GM12878 (cell line): ENCODE results near the gene GGTA1.

Experiments
- CEBPB ChIP-seq, 2 experiments: fragments of 150-350 bp in 1 of 2; IDR thresholded peaks; 2 replicates each; pipeline ENCODE4 v1.6.1; 2012 to 2014; ENCODE audit warnings: low read depth in 2 of 2, low read length in 2 of 2, borderline replicate concordance in 1 of 2, inconsistent platforms in 1 of 2
- CTCF ChIP-seq, 3 experiments: IDR thresholded peaks in 2 of 3; conservative IDR thresholded peaks in 1 of 3; 2 replicates each; pipeline ENCODE4 v1.5.1; 2011; ENCODE audit warnings: low read depth in 3 of 3, low read length in 3 of 3, mild to moderate bottlenecking in 3 of 3, control low read depth in 2 of 3, moderate library complexity in 2 of 3, inconsistent platforms in 1 of 3, mixed read lengths in 1 of 3; ENCODE audit not compliant: control insufficient read depth in 2 of 3, insufficient read depth in 1 of 3; ENCODE audit errors: extremely low read depth in 1 of 3
- HDGF ChIP-seq: fragments of 450-650 bp; IDR thresholded peaks from 2 replicates; pipeline ENCODE4 v1.6.1; 2016; ENCODE audit warnings: antibody characterized with exemption
- NFYA ChIP-seq: IDR thresholded peaks from 2 replicates; pipeline ENCODE4 v1.6.1; 2011; ENCODE audit warnings: low read depth, mild to moderate bottlenecking, low read length, improper control_type of control experiment, borderline replicate concordance
- POLR2A ChIP-seq: IDR thresholded peaks from 2 replicates; pipeline ENCODE4 v1.6.1; 2011; ENCODE audit warnings: low read depth, mild to moderate bottlenecking, low read length
- POLR2AphosphoS2 ChIP-seq: IDR thresholded peaks from 2 replicates; pipeline ENCODE4 v1.6.1; 2011; ENCODE audit warnings: low read depth, mild to moderate bottlenecking, low read length, improper control_type of control experiment, moderate library complexity
- RAD51 ChIP-seq: fragments of 450-650 bp; IDR thresholded peaks from 2 replicates; pipeline ENCODE4 v1.6.1; 2016; ENCODE audit warnings: moderate library complexity, mild to moderate bottlenecking, inconsistent platforms
- RBBP5 ChIP-seq: fragments of 200-600 bp; sonication (generic); conservative IDR thresholded peaks from 2 replicates; pipeline ENCODE4 v1.6.1; 2016
- REST ChIP-seq: IDR thresholded peaks from 2 replicates; pipeline ENCODE4 v1.6.1; 2012; ENCODE audit warnings: mild to moderate bottlenecking, low read depth, low read length
- STAT1 ChIP-seq: fragments of 450-650 bp; conservative IDR thresholded peaks from 2 replicates; pipeline ENCODE4 v1.6.1; 2014; ENCODE audit warnings: antibody characterized with exemption, mild to moderate bottlenecking
- TARDBP ChIP-seq: IDR thresholded peaks from 2 replicates; pipeline ENCODE4 v1.6.1; 2016; ENCODE audit warnings: borderline replicate concordance
- USF1 ChIP-seq: IDR thresholded peaks from 2 replicates; pipeline ENCODE4 v1.6.1; 2011; ENCODE audit warnings: borderline replicate concordance, low read depth, mild to moderate bottlenecking, moderate library complexity, mixed read lengths, low read length; ENCODE audit not compliant: insufficient read depth; ENCODE audit errors: extremely low read length
- ZBTB40 ChIP-seq: fragments of 450-650 bp; IDR thresholded peaks from 2 replicates; pipeline ENCODE4 v1.6.1; 2016; ENCODE audit warnings: mild to moderate bottlenecking, moderate library complexity, borderline replicate concordance
- TF ChIP-seq, protein P1 (sequence below): IDR thresholded peaks from 2 replicates; pipeline ENCODE4 v1.6.1; 2012; ENCODE audit warnings: low read depth, low read length, improper control_type of control experiment

- TF ChIP-seq CTCF (IDR thresholded peaks at IDR 0.05 in 2 of 3, conservative IDR thresholded peaks at IDR 0.05 in 1 of 3; ENCODE audit: control insufficient read depth in 2 of 3, extremely low read depth in 1 of 3, insufficient read depth in 1 of 3, low read depth in 3 of 3, low read length in 3 of 3) = no peak
- no peak for TF ChIP-seq POLR2A
- no peak for TF ChIP-seq NFYA
- no peak for TF ChIP-seq RBBP5
- TF ChIP-seq CEBPB (IDR thresholded peaks at IDR 0.05; ENCODE audit: borderline replicate concordance in 1 of 2, low read depth in 2 of 2, low read length in 2 of 2) = no peak
- no peak for TF ChIP-seq HDGF
- no peak for TF ChIP-seq USF1
- TF ChIP-seq, protein P1, sequence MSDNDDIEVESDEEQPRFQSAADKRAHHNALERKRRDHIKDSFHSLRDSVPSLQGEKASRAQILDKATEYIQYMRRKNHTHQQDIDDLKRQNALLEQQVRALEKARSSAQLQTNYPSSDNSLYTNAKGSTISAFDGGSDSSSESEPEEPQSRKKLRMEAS = no peak
- TF ChIP-seq POLR2AphosphoS2 = no peak
- no peak for TF ChIP-seq RAD51
- no peak for TF ChIP-seq ZBTB40
- no peak for TF ChIP-seq TARDBP
- TF ChIP-seq STAT1 = no peak
- TF ChIP-seq REST = no peak
These were observed 49.0 kb upstream of the GGTA1 start for GRCh38 chr9:121548666-121549065.
